ENCODE results near the gene OSGIN1. TPM values are rescaled to one million over a fixed set of nuclear protein-coding genes. Genes with fewer than 3 reads are reported as not detected.

OSGIN1 gene
- total and polyA plus RNA-seq, 12 donors: 3.2 to 14.5 (median 5.5) TPM

GRCh38 chr16:83936581-83937165 lies 16.4 kb upstream of the OSGIN1 start:
- ATAC-seq (no peak), DNase-seq (no peak)
- Histone ChIP-seq H3K27ac (no peak overlapping the region), H3K4me1 (peaks cover 0 to 11% (median 5%) of the 10 kb centered on the region in 9 donors), H3K36me3 (no peaks in the 10 kb centered on the region), H3K27me3 (no peaks in the 10 kb centered on the region), H3K9me3 (no peaks in the 10 kb centered on the region), H3K4me3 (no peak overlapping the region)
- intact Hi-C loops (cut with DNase I): no loop called here
- WGBS, 2 donors: 92 to 94% methylated on average over 19 of the region's 19 CpGs
- TF ChIP-seq CTCF (IDR thresholded peaks at IDR 0.05): no peak

DNA sequence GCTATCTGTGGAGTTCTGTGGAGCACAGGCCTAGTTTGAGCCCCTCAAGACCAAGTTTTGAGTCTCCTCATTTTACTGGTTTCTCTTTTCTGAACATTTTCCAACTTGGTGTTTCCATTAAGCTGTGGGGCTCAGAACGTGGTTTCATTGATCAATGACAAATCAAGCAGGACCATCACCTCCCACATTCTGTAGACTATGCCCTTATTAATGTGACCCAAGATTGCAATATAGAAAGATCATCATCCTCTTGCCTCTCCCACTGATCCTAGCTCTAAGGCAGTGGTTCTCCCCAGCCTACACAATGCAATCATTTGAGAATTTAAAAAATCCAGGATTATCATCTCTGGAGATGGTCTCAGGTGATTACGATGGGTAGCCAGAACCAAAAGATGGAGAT lies 15.8 kb upstream of the OSGIN1 start:
- peaks cover 0 to 11% (median 5%) of the 10 kb centered on the region in 9 donors for H3K4me1 ChIP-seq
- no peaks in the 10 kb centered on the region for H3K27me3 ChIP-seq
- intact Hi-C loops (cut with DNase I): no loop called here
- H3K27ac ChIP-seq: no peak overlapping the region
- 90 to 97% methylated on average over 2 of the region's 2 CpGs for WGBS, 2 donors
- H3K36me3 ChIP-seq: no peaks in the 10 kb centered on the region
- no peaks in the 10 kb centered on the region for H3K9me3 ChIP-seq
- H3K4me3 ChIP-seq: no peak overlapping the region
- no peak for DNase-seq
- ATAC-seq: no peak
- no peak for TF ChIP-seq CTCF (IDR thresholded peaks at IDR 0.05)

- no peak for DNase-seq
- H3K4me3 ChIP-seq: no peak overlapping the region
- no peak for ATAC-seq
- no peaks in the 10 kb centered on the region for H3K9me3 ChIP-seq
- intact Hi-C loops (cut with DNase I): no loop called here
- 94 to 95% methylated on average over 18 of the region's 18 CpGs for WGBS, 2 donors
- no peaks in the 10 kb centered on the region for H3K27me3 ChIP-seq
- no peaks in the 10 kb centered on the region for H3K36me3 ChIP-seq
- peaks cover 0 to 16% (median 11%) of the 10 kb centered on the region in 9 donors for H3K4me1 ChIP-seq
- no peak overlapping the region for H3K27ac ChIP-seq
- TF ChIP-seq CTCF (IDR thresholded peaks at IDR 0.05): no peak
Measured at GRCh38 chr16:83937922-83938885, 14.8 kb upstream of the OSGIN1 start.

DNA sequence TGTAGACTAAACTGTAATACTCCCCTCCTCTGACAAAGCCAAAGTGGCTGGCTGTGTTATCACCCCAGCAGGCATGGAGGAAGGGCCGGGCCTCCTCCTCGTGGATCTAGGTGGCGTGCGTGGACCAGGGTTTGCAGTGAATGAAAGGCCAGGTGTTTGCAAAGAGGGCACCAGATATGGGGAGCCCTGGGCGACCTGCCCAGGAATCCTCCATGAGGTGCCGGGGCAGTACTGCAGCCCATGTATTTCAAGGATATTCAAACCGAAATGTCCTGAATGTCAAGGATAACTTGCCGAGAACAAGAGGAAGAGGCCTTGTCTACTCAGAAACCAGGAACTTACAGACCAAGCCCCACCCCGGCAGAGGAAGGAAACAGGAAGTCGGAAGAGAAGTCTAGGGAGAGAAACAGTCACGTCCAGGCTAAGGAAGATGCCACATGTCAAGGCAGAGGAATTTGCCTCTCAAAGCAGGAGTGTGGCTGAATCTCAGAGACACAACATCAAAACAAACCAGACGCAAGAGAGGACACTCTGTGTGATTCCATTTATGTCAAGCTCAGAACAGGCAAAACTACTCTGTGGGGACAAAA lies 13.7 kb upstream of the OSGIN1 start:
- H3K4me1 ChIP-seq: peaks cover 0 to 20% (median 11%) of the 10 kb centered on the region in 9 donors
- H3K4me3 ChIP-seq: no peak overlapping the region
- H3K27me3 ChIP-seq: no peaks in the 10 kb centered on the region
- no peak for TF ChIP-seq CTCF (IDR thresholded peaks at IDR 0.05)
- peak overlapping the region in 3 of 10 donors; percentile 19 to 60 (median 23) for H3K27ac ChIP-seq
- H3K36me3 ChIP-seq: no peaks in the 10 kb centered on the region
- ATAC-seq (peak in 4 of 8 donors; percentile 29 to 48 (median 34)), DNase-seq (no peak)
- no peaks in the 10 kb centered on the region for H3K9me3 ChIP-seq
- 55 to 70% methylated on average over 12 of the region's 12 CpGs for WGBS, 2 donors
- intact Hi-C loops (cut with DNase I): no loop called here

Data from heart right ventricle (tissue), 16 donors.